Measurements from ENCODE around the gene NCEH1. TPM values are rescaled to one million over a fixed set of nuclear protein-coding genes. Genes with fewer than 3 reads are reported as not detected.
A peak's percentile ranks its signal among the peaks of the same experiment; 100 is the strongest.

Gene NCEH1
- total and polyA plus RNA-seq, 9 of the 15 experiments (the other 6 are each of a cell fraction or from before 2014, with no cell fraction given) = 1.3 to 5.0 (median 2.8) TPM

DNA sequence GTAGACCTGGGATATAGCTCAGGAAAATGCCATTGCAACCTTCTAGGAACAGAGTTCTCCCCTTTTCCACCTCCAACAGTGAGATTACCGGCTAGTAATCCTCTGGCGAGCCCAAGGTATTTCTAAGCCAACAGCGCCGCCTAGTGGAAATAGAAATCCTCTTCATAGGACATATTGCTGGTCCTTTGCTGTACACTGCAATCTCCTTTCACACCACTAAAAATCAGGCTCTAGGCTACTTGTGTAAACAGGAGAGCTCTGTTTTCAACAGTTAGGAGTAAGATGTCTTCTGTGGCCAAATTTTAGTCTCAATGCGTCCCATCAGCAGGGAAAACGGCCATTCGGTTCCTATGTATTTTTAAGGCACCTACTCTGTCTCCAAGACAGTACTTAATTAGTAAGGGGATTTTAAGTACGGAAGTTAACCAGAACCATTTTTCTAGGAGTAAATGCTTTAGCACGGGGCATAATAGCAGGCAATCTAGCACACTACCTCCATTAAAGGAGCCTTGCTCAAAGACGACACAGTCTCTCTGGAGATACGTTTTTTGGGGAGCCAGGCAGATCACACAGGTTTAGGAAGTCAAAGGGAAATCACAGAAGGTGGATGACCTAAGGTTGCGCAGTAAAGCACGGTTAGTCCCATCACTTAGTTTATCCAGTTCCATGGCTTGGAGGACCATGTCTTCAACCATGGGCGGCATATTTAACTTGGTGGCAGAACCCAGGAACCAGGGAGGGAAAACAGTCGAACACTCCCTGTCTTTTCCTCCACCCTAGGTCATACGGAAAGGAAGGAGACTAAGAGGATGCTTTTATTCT is 43.8 kb downstream of the NCEH1 start (continued):
- TF ChIP-seq, protein P1, sequence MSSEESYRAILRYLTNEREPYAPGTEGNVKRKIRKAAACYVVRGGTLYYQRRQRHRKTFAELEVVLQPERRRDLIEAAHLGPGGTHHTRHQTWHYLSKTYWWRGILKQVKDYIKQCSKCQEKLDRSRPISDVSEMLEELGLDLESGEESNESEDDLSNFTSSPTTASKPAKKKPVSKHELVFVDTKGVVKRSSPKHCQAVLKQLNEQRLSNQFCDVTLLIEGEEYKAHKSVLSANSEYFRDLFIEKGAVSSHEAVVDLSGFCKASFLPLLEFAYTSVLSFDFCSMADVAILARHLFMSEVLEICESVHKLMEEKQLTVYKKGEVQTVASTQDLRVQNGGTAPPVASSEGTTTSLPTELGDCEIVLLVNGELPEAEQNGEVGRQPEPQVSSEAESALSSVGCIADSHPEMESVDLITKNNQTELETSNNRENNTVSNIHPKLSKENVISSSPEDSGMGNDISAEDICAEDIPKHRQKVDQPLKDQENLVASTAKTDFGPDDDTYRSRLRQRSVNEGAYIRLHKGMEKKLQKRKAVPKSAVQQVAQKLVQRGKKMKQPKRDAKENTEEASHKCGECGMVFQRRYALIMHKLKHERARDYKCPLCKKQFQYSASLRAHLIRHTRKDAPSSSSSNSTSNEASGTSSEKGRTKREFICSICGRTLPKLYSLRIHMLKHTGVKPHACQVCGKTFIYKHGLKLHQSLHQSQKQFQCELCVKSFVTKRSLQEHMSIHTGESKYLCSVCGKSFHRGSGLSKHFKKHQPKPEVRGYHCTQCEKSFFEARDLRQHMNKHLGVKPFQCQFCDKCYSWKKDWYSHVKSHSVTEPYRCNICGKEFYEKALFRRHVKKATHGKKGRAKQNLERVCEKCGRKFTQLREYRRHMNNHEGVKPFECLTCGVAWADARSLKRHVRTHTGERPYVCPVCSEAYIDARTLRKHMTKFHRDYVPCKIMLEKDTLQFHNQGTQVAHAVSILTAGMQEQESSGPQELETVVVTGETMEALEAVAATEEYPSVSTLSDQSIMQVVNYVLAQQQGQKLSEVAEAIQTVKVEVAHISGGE (CRISPR knock-in tag; IDR thresholded peaks at IDR 0.05) = no peak
- TF ChIP-seq, protein P2, sequence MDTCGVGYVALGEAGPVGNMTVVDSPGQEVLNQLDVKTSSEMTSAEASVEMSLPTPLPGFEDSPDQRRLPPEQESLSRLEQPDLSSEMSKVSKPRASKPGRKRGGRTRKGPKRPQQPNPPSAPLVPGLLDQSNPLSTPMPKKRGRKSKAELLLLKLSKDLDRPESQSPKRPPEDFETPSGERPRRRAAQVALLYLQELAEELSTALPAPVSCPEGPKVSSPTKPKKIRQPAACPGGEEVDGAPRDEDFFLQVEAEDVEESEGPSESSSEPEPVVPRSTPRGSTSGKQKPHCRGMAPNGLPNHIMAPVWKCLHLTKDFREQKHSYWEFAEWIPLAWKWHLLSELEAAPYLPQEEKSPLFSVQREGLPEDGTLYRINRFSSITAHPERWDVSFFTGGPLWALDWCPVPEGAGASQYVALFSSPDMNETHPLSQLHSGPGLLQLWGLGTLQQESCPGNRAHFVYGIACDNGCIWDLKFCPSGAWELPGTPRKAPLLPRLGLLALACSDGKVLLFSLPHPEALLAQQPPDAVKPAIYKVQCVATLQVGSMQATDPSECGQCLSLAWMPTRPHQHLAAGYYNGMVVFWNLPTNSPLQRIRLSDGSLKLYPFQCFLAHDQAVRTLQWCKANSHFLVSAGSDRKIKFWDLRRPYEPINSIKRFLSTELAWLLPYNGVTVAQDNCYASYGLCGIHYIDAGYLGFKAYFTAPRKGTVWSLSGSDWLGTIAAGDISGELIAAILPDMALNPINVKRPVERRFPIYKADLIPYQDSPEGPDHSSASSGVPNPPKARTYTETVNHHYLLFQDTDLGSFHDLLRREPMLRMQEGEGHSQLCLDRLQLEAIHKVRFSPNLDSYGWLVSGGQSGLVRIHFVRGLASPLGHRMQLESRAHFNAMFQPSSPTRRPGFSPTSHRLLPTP (IDR thresholded peaks at IDR 0.05; ENCODE audit: borderline replicate concordance, extremely low read depth, insufficient read length) = no peak
- TF ChIP-seq ZNF263 (CRISPR knock-in tag; IDR thresholded peaks at IDR 0.05; ENCODE audit: borderline replicate concordance) (no peak), MYC (IDR thresholded peaks at IDR 0.05; ENCODE audit: low read depth, low read length) (no peak), MYC (CRISPR knock-in tag; IDR thresholded peaks at IDR 0.05; ENCODE audit: borderline replicate concordance, low read depth) (no peak), ZFP1 (CRISPR knock-in tag; IDR thresholded peaks at IDR 0.05) (no peak), GATAD2A (IDR thresholded peaks at IDR 0.05) (no peak), CBX5 (IDR thresholded peaks at IDR 0.05; ENCODE audit: borderline replicate concordance, low read depth) (peak; percentile 70; the same call in 1 of the 2 replicates), PTTG1 (tag; IDR thresholded peaks at IDR 0.05; ENCODE audit: low read depth) (no peak), PML (IDR thresholded peaks at IDR 0.05; ENCODE audit: low read length) (no peak)
- TF ChIP-seq, protein P3, sequence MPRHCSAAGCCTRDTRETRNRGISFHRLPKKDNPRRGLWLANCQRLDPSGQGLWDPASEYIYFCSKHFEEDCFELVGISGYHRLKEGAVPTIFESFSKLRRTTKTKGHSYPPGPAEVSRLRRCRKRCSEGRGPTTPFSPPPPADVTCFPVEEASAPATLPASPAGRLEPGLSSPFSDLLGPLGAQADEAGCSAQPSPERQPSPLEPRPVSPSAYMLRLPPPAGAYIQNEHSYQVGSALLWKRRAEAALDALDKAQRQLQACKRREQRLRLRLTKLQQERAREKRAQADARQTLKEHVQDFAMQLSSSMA (CRISPR knock-in tag; IDR thresholded peaks at IDR 0.05) = no peak
- TF ChIP-seq, protein P4, sequence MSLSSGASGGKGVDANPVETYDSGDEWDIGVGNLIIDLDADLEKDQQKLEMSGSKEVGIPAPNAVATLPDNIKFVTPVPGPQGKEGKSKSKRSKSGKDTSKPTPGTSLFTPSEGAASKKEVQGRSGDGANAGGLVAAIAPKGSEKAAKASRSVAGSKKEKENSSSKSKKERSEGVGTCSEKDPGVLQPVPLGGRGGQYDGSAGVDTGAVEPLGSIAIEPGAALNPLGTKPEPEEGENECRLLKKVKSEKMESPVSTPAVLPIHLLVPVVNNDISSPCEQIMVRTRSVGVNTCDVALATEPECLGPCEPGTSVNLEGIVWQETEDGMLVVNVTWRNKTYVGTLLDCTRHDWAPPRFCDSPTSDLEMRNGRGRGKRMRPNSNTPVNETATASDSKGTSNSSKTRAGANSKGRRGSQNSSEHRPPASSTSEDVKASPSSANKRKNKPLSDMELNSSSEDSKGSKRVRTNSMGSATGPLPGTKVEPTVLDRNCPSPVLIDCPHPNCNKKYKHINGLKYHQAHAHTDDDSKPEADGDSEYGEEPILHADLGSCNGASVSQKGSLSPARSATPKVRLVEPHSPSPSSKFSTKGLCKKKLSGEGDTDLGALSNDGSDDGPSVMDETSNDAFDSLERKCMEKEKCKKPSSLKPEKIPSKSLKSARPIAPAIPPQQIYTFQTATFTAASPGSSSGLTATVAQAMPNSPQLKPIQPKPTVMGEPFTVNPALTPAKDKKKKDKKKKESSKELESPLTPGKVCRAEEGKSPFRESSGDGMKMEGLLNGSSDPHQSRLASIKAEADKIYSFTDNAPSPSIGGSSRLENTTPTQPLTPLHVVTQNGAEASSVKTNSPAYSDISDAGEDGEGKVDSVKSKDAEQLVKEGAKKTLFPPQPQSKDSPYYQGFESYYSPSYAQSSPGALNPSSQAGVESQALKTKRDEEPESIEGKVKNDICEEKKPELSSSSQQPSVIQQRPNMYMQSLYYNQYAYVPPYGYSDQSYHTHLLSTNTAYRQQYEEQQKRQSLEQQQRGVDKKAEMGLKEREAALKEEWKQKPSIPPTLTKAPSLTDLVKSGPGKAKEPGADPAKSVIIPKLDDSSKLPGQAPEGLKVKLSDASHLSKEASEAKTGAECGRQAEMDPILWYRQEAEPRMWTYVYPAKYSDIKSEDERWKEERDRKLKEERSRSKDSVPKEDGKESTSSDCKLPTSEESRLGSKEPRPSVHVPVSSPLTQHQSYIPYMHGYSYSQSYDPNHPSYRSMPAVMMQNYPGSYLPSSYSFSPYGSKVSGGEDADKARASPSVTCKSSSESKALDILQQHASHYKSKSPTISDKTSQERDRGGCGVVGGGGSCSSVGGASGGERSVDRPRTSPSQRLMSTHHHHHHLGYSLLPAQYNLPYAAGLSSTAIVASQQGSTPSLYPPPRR (CRISPR knock-in tag; IDR thresholded peaks at IDR 0.05; ENCODE audit: borderline replicate concordance) = no peak
- TF ChIP-seq, protein P5, sequence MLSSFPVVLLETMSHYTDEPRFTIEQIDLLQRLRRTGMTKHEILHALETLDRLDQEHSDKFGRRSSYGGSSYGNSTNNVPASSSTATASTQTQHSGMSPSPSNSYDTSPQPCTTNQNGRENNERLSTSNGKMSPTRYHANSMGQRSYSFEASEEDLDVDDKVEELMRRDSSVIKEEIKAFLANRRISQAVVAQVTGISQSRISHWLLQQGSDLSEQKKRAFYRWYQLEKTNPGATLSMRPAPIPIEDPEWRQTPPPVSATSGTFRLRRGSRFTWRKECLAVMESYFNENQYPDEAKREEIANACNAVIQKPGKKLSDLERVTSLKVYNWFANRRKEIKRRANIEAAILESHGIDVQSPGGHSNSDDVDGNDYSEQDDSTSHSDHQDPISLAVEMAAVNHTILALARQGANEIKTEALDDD (IDR thresholded peaks at IDR 0.05) = peak; percentile 55
